CD4-positive, alpha-beta T cell treated with Interleukin-6 for 4 hours (primary cell): ENCODE measurements around the gene UGGT2.
A peak's percentile ranks its signal among the peaks of the same experiment; 100 is the strongest.
"Not testable (repeated sequence)": the region's sequence is repeated elsewhere in the genome, so short reads cannot be mapped to it uniquely, and the experiment has no call there.

Experiments
- DNase-seq: peaks from one replicate; pipeline ENCODE4 v3.0.0-alpha.2; 2020; ENCODE audit warnings: mixed read lengths

UGGT2 gene

GRCh38 chr13:96053003-96053703, at the start of gene UGGT2:
Gene UGGT2 (minus strand): TSS chr13:96053401. CDS start chr13:96053312, 89 bp downstream.
- peak; percentile 6 for DNase-seq

- no peak for DNase-seq
These were observed 47.4 kb upstream of the UGGT2 start for GRCh38 chr13:96100457-96101220.

DNA sequence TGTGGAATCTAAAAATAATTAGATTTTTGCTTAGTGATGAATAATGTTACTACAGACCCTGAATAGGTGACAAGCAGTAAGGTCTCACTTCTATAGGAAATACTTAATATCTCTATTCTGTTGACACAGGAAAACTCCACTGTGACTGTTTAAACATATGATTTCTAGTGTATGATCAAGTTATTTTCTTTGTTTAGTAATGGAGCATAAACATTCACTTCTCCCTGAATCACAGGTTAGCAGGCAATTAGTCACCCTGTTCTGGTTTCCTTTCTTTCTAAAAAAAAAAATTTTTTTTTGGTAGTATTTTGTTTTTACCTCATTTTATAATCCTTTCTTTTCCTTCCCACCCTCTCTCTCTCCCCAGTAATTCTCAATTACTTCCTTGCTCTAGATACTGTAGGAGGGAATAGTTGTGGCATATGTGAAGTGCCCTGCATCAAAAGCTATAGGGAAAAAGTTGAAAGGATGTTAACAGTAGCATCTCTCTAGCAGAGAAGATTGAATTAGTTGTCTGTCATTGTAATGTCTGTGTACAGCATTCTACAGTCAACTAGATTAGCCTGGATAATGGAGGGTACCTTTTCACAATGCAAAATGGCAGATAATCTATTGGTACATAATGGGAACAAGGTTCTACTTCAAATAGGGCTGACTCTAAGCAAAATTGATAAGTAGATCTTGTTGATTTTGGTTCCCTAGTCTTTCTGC, 40.2 kb upstream of the UGGT2 start:
- DNase-seq: no peak

DNA sequence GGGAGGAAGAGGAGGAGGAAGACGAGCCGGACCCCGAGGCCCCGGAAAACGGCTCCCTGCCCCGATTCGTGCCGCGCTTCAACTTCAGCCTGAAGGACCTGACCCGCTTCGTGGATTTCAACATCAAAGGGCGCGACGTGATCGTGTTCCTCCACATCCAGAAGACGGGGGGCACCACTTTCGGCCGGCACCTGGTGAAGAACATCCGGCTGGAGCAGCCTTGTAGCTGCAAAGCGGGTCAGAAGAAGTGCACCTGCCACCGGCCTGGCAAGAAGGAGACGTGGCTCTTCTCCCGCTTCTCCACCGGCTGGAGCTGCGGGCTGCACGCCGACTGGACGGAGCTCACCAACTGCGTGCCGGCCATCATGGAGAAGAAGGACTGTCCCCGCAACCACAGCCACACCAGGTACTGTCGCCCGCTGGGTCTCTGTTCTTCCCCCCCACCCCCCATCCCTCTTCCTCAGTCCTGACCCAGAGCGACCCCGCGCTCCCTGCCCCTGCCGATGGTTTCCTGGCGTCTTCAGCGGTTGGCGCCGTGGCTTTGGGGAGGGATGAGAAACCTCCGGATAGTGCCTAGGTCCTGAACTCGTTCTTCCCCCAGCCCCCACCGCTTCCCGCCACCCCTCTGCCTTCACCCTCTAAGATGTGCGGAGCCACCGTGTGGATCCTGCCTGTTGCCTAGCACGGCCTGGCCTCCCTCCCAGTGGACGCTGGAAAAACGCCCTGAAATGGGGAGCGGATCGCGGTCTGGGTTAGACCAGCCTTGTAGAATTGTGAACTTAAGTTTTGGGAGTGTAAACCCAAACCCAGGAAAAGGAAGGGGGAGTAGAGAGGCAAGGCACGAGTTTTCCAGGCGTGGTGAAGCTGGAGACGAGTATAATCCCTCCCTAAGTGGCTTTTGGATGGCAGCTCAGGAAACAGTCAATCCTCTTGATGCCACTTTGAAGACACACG, 38.2 kb upstream of the UGGT2 start:
- DNase-seq: no peak

DNA sequence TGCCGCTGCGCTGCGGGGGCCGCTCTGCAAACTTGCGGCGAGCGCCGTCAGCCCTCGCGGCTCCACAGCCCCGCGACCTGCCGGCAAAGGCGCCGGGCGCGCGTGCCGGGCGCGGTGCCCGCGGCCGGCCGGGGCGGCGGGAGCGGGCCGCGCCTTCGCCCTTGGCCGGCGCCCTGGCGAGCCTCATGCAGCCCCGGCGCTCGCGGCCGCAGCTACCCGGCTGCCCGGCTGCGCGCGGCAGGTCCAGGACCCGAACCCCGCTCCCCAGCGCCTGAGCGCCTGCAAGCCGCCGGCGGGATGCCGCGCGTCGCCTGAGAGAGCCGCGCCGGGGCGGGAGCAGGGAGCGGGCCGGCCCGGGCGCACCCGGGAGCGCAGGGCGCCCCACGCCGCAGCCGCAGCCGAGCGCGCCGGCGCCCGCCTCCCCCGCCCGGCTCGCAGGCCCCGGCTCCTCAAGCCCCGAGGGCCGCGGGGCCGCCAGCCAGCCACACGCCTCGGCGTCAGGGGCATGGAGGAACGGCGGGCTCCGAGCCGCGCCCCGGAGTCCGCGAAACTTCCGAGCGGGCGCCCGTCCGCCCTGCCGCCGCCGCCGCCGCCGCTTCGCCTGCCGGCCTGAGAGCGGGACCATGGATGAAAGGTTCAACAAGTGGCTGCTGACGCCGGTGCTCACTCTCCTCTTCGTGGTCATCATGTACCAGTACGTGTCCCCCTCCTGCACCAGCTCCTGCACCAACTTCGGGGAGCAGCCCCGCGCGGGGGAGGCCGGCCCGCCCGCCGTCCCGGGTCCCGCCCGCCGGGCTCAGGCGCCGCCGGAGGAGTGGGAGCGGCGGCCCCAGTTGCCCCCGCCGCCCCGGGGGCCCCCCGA, 37.3 kb upstream of the UGGT2 start:
- DNase-seq: no peak

- no peak for DNase-seq
These were observed 36.6 kb upstream of the UGGT2 start, which contains the start of gene HS6ST3 for GRCh38 chr13:96089749-96090239. Gene HS6ST3 (plus strand): TSS chr13:96090107.

DNA sequence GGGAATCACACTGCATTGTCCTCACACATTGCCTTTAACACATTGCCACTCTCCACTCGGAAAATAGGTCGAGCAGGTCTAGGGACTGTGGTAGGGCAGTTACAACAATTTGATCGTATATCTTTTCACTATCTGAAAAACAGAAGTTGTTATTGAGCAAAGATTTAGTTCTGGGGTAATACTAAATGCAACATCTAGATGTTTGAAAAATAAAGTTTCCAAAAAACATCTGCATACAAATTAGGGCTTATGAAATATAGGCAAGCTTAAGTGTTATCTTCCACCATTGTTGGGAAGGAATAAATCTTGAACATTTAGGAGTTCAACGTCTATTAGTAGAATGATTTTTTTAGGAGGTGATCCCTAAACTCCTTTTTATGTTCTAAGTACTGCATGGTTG, 35.9 kb upstream of the UGGT2 start:
- no peak for DNase-seq

DNA sequence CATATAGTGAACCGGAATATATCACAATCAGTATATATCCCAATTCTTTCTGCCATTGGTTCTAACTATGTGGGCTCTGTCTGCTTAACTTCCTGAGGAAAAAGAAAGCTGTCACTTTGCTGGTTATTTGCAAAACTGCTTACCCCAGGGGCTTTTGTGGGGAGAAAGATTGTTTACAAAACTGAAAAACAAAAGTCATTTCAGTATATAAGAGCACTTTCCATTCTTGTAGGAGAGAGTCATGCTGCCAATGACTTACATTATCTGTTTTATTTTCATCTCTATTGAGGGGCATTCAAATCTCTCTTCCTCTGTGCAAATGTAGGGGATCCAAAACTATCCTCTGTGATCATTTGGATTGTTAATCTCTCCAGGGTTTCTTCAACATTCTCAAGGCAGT, 33.5 kb upstream of the UGGT2 start:
- DNase-seq: no peak

- DNase-seq: no peak
These were observed 29.4 kb upstream of the UGGT2 start for GRCh38 chr13:96082640-96083039.

GRCh38 chr13:96081888-96082287, 28.7 kb upstream of the UGGT2 start:
- DNase-seq: no peak

- no peak for DNase-seq
These were observed 27.5 kb upstream of the UGGT2 start for GRCh38 chr13:96080676-96081075.

GRCh38 chr13:96075953-96076543, 22.8 kb upstream of the UGGT2 start:
- DNase-seq: no peak

DNA sequence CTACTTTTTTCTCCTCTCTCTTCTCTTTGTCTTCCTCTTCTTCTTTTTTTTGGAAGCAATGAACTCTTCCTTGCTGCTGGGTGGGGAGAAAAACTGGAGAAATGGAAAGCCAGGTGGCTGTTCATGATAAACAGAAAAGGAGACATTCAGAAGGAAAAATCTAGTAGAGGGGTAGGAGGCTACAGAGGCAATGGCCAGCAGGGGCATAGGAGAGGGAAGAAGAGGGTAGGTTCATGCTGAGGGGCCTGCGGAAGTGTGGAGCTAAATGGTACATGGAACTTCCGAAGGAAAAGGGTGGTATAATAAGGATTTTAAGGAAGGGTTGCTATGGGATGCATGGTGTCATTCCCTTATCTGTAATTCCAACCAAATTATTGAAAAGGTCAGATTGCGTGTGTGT, 19.2 kb upstream of the UGGT2 start:
- no peak for DNase-seq

DNA sequence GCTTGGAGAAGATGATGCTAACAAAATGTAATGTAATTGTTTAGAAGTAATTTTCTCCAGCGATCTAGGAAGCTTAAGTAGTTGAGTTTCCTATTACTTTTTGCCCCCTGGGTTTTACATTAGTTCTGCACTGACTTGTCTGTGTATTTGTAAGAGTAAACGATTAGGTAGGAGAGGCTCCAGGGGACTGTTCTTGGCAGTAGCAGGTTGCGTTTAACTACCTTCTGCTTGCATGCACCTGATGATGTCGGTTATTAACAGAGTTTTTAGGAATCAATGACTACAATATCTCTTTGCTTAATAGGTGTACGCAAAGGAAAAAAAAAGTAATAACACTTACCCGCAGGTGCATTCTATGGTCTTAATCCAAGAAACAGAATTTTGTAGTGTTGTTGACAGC, 18.3 kb upstream of the UGGT2 start:
- no peak for DNase-seq

DNA sequence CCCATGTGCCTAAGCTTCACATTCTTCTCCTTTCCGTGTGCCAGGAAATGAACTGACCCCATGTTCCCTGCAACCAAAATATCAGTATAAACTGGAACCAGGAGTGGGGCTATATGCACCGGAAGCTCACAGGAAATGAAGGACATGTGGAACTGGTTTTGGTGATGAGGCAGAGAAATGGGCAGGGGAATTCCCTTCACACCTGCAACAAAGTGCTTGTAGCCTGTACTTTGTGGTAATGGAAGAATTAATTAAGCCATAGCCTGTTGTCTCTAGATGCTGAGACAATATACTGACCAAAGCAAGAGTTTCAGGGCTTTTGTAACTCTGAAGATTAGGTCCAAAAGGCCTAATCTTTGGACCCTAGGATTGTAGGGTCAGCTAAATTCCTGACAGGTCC, 15.5 kb upstream of the UGGT2 start:
- no peak for DNase-seq

DNA sequence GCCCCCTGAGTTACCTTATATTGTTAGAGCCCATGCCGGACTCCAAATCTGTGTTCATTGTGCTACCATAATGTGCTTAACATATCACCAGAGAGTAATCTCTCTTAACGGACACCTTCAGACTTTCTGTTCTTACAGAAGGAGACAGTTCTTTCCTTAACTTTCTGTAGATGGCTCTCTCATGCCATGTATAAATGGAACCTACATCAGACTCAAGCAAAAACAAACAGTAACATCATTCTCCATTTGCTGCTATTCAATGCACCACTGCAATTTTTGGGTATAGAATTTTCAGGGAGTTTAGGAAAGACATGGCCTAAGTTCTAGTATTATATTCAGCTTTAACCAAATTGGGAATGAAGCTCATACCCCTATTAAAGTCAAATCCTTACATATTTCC, 12.6 kb upstream of the UGGT2 start:
- no peak for DNase-seq

GRCh38 chr13:96052656-96053002, 572 bp downstream of the UGGT2 start:
- DNase-seq: no peak

DNA sequence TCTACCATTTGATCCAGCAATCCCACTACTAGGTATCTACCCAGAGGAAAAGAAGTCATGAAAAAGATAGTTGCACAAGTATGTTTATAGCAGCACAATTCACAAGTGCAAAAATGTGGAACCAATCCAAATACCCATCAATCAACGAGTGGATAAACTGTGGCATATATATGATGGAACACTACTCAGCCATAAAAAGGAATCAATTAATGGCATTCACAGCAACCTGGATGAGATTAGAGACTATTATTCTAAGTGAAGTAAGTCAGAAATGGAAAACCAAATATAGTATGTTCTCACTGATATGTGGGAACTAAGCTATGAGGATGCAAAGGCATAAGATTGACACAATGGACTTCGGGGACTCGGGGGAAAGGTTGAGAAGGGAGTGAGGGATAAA, 1.3 kb downstream of the UGGT2 start:
- not testable (repeated sequence) for DNase-seq

- not testable (repeated sequence) for DNase-seq
These were observed 1.7 kb downstream of the UGGT2 start for GRCh38 chr13:96051491-96051890.

DNA sequence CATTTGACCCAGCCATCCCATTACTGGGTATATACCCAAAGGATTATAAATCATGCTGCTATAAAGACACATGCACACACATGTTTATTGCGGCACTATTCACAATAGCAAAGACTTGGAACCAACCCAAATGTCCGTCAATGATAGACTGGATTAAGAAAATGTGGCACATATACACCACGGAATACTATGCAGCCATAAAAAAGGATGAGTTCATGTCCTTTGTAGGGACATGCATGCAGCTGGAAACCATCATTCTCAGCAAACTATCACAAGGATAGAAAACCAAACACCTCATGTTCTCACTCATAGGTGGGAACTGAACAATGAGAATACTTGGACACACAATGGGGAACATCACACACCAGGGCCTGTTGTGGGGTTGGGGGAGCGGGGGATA, 2.2 kb downstream of the UGGT2 start:
- not testable (repeated sequence) for DNase-seq
